ENCODE measurements around the gene DDHD1.
"Not testable (repeated sequence)": the region's sequence is repeated elsewhere in the genome, so short reads cannot be mapped to it uniquely, and the experiment has no call there.

The DDHD1 gene

GRCh38 chr14:53152184-53152886 is 788 bp downstream of the DDHD1 start:
- peak; percentile 47 for DNase-seq (ENCODE audit: low spot score)

DNA sequence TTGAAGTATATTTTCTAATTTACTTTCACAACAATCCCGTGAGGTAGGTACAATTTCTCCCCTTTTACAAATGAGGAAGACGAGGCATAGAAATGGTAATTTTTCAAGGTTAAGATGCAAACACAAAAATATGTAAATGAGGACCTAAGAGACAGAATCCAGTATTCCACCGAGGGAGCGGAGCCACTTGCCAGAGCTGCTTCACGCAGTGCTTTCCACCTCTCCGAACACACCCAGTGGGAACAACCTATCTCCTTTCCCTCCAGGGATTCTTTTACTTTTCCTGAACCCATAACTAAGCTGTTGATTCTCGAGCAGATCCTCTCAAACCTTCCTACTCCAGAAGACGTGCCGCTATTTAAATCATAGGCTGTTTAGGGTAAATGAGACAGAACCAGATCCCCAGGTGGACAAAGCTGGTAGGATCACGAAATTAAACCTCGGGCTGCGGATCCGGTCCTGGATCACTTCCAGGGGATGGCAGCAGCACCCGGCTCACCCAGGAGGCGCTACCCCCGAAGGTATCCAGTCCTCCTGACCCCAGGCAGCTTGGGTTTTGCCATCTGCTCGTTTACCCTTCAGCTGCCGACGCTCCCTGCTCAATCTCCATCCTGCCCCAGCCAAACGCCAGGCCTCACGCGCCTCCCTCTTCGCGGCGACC is 1.5 kb downstream of the DDHD1 start:
- peak; percentile 25 for DNase-seq (ENCODE audit: low spot score)

- DNase-seq (ENCODE audit: low spot score): no peak
These were observed 3.3 kb downstream of the DDHD1 start for GRCh38 chr14:53149668-53150316.

DNA sequence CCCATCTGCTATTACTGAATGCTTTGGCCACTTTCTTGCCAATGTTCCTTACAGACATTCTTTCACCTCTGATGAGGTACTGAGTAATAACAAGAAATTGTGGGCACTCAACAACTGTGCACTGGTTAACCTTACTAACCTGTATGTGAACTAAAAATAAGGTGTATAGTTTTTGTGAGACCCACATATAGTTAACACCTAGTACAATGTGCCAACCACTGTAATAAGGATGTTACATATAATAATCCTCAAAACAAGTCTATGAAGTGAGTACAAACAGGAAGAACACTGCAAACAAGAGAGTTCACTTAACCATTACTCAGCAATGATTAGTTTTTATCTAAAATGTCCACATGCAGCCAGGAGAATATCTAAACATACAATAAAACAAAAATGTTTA is 4.5 kb downstream of the DDHD1 start:
- no peak for DNase-seq (ENCODE audit: low spot score)

- DNase-seq (ENCODE audit: low spot score): no peak
These were observed 5.2 kb downstream of the DDHD1 start for GRCh38 chr14:53147893-53148292.

GRCh38 chr14:53147208-53147607 is 5.9 kb downstream of the DDHD1 start:
- DNase-seq (ENCODE audit: low spot score): no peak

DNA sequence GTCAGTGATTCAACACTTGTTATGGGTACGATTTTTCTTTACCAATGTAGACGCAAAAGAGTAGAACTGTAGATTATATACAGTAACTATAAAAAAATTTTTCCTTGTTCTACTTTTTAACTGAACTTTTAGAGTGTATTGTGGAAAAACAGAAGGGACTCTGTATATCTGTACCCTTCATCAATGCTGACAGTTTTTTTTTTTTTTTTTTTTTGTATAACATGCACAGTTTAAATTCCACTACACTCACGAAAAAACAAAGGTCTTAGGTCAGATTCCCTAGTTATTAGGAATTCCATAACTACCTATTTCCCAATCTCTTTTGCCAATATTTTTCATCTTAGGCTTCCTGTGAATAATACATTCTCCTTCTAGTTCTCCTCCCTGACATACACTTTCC is 6.4 kb downstream of the DDHD1 start:
- DNase-seq (ENCODE audit: low spot score): no peak

DNA sequence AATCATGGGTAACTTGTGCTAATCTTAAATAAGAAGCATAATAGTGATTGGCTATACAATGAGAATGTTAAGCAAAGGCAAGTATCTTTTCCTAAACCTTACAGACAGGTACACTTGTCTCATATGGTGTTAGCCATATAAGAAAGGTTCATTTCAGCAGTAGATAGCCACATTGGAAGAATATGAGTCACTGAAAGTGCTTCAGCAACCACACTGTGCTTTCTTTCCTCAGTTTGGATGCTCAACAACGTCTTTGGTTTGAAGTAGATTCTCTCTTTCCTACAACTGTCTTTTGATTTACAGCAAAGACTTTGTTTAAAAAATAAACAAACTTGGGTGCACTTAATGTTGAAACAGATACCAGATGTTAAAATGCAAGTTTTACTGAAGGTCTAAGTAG is 8.9 kb downstream of the DDHD1 start:
- DNase-seq (ENCODE audit: low spot score): no peak

DNA sequence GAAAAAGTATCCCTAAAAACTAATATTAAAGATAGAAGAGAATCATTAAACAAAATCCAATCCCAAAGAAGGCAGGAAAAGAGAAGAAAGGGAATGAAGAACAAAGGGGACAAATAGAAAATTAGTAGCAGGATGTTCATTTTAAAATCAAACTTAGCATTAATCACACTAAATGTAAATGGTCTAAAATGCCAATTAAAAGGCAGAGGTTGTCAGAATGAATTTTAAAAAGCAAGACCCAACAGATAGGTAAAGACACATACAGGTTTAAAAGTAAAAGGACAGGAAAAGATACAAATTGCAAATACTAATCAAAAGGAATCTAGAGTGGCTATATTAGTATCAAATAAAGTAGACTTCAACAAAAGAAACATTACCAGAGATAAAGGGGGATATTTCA is 12.5 kb downstream of the DDHD1 start:
- no peak for DNase-seq (ENCODE audit: low spot score)

DNA sequence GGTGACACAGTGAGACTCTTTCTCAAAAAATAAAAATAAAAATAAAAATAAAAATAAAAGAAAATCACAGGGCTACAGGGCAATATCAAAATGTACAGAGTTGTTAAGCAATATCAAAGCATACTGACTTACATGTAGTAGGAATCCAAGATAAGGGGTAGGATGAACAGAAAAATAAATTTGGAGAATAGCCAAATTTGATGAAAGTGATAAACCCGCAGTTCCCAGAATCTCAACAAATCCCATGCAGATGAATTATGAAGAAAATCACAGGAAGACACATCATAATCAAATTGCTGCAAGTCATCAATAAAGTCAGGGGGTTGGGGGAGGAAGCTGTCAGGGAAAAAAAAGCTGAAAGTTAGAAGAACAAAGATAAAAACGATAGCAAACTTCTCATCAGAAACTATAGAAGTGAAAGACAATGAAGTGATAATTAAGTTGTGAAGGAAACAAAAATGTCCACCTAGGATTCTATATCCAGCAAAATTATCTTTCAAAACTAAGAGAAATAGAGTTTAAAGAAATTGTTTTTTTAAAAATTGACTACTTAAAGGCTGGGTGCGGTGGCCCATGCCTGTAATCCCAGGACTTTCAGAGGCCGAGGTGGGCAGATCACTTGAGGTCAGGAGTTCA is 15.4 kb downstream of the DDHD1 start:
- DNase-seq (ENCODE audit: low spot score): no peak

- DNase-seq (ENCODE audit: low spot score): not testable (repeated sequence)
These were observed 22.6 kb downstream of the DDHD1 start for GRCh38 chr14:53130491-53130890.

DNA sequence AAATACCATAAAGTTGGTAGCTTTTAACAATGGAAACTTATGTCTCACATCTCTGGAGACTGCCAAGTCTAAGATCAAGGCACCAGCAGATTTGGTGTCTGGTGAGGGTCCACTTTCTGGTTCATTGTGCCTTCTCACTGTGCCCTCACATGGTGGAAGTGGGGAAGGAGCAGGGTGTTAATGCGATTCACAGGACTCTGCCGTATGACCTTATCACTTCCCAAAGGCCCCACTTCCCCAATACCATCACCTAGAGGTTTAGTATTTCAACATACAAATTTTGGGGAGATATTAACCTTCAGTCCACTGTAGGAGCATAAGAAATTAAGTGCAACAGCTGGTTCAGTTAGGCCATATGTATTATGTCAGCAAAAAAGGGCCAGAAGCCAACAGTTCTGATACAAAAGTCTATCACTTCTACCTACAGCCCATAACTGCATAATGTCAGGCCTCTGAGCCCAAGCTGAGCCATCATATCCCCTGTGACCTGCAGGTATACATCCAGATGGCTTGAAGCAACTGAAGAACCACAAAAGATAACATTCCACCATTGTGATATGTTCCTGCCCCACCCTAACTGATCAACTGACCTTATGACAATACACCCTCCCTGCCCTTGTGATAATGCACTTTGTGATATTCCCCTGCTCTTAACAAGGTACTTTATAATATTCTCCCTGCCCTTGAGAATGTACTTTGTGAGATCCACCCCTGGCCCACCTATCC is 24.7 kb downstream of the DDHD1 start:
- no peak for DNase-seq (ENCODE audit: low spot score)

DNA sequence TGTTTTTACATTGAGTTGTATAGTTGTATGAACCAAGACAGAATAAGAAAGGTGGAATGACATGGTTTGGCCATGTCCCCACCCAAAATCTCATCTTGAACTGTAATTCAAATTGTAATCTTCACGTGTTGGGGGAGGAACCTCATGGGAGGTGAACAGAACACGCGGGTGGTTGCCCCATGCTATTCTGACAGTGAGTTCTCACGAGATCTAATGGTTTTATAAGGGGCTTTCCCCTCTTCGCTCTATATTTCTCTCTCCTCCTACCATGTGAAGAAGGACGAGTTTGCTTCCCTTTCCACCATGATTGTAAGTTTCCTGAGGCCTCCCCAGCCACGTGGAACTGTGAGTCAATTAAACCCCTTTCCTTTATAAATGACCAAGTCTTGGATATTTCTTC is 25.3 kb downstream of the DDHD1 start:
- DNase-seq (ENCODE audit: low spot score): no peak

DNA sequence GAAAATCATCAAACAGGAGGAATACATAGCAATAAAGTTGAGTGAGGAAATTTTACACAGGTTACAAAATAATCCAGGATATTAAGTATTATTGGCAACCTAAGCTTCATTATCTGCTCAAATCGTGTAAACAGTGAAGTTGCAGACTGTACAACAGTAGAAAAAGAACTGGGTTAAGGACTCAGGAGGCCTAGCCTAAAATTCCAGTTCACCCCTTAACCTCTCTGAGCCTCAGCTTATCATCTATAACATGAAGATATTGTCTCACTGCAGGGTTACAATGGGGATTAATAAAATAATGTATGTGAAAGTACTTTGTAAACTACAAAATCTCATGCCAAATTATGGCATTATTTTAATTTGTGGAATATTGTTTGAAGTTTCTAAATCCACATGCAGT is 26.0 kb downstream of the DDHD1 start:
- no peak for DNase-seq (ENCODE audit: low spot score)

DNA sequence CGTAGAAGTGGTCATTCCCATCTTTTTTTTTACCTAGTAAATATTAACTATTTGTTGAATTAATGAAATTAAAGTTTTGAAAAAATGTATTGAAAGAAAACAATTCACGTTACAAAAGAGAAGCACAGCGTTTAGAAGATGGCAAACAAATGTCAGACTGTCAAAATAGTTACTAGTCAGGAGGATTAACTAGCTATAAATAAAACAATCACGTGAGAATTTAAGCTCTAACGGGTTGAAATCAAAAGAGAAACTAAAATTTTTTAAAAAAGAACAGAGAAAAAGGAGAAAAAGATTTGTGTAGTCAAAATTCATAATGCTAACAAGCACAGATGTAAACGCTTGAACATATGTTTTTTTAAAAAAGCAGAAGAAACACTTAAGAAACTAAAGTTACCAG is 26.4 kb downstream of the DDHD1 start:
- DNase-seq (ENCODE audit: low spot score): no peak

- DNase-seq (ENCODE audit: low spot score): no peak
These were observed 28.3 kb downstream of the DDHD1 start for GRCh38 chr14:53124786-53125185.

- DNase-seq (ENCODE audit: low spot score): not testable (repeated sequence)
These were observed 31.7 kb downstream of the DDHD1 start for GRCh38 chr14:53121419-53121818.

DNA sequence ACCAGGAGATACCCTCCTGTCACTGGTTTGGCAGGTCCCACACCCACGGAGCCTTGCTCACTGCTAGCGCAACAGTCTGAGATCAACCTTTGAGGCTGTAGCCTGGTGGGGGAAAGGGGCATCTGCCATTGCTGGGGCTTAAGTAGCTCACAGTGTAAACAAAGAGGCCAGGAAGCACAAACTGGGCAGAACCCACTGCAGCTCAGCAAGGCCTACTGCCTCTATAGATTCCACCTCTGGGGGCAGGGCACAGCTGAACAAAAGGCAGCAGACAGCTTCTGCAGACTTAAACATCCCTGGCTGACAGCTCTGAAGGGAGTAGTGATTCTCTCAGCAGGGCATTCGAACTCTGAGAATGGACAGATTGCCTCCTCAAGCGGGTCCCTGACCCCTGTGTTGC is 35.6 kb downstream of the DDHD1 start:
- not testable (repeated sequence) for DNase-seq (ENCODE audit: low spot score)

GRCh38 chr14:53113989-53114388 is 39.1 kb downstream of the DDHD1 start:
- no peak for DNase-seq (ENCODE audit: low spot score)

DNA sequence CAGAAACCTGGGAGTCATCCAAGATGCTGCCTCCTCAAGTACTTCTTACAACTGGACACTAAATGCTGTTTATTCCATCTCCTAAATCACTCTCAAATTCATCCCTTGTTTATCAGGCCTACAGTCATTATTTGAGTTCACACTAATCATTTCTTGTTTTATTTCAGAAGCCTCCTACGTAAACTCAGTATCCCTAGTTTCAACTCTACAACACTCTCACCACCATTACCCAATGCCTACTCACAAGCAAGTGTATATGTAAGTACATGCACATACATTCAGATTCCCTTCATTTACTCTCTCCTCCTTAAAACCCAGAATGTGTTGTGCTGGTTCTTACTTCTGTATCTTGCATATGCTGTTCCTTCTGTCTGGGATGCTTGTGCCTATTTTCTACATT is 43.0 kb downstream of the DDHD1 start:
- no peak for DNase-seq (ENCODE audit: low spot score)

- no peak for DNase-seq (ENCODE audit: low spot score)
These were observed 43.8 kb downstream of the DDHD1 start for GRCh38 chr14:53109105-53110041.
